GM23338 (cell line): ENCODE measurements around the gene OLA1. TPM values are rescaled to one million over a fixed set of nuclear protein-coding genes. Genes with fewer than 3 reads are reported as not detected.

ENCODE experiments used
- ATAC-seq: fragments of 200-7000 bp; cut with Tn5 transposase; 3 replicates; pipeline ENCODE4 v1.9.1; 2020
- DNase-seq: peaks from one replicate; pipeline ENCODE4 v3.0.0-alpha.2; 2015; ENCODE audit warnings: low spot score
- H2AFZ ChIP-seq: fragments of 200-600 bp; sonication (generic); 2 replicates; pipeline ENCODE4 v1.8.0; 2016; ENCODE audit warnings: antibody characterized with exemption, mild to moderate bottlenecking, moderate library complexity
- H3F3A ChIP-seq: fragments of 200-600 bp; sonication (generic); replicated peaks from 2 replicates; pipeline ENCODE4 v1.8.0; 2017; ENCODE audit warnings: antibody characterized with exemption, mixed run types, low read depth
- H3K27ac ChIP-seq: fragments of 200-600 bp; sonication (generic); 2 replicates; pipeline ENCODE4 v1.6.1; 2016; ENCODE audit warnings: low read depth
- H3K27me3 ChIP-seq: fragments of 200-600 bp; sonication (generic); 2 replicates; pipeline ENCODE4 v1.8.0; 2016; ENCODE audit warnings: mild to moderate bottlenecking, mixed run types, moderate library complexity; ENCODE audit not compliant: insufficient read depth
- H3K36me3 ChIP-seq: fragments of 200-600 bp; sonication (generic); 2 replicates; pipeline ENCODE4 v1.8.0; 2016; ENCODE audit warnings: mild to moderate bottlenecking; ENCODE audit not compliant: insufficient read depth
- H3K4me1 ChIP-seq: fragments of 200-600 bp; sonication (generic); 2 replicates; pipeline ENCODE4 v1.8.0; 2016; ENCODE audit warnings: mild to moderate bottlenecking, moderate library complexity; ENCODE audit not compliant: insufficient read depth
- H3K4me2 ChIP-seq: fragments of 200-600 bp; sonication (generic); 2 replicates; pipeline ENCODE4 v1.7.1; 2017; ENCODE audit warnings: mixed run types
- H3K4me3 ChIP-seq: fragments of 200-600 bp; sonication (generic); 2 replicates; pipeline ENCODE4 v1.6.1; 2016; ENCODE audit warnings: mixed run types
- H3K79me2 ChIP-seq: fragments of 200-600 bp; sonication (generic); replicated peaks from 2 replicates; pipeline ENCODE4 v1.8.0; 2017; ENCODE audit warnings: mild to moderate bottlenecking; ENCODE audit not compliant: insufficient read depth
- H3K9me2 ChIP-seq: fragments of 200-600 bp; sonication (generic); 2 replicates; pipeline ENCODE4 v1.8.0; 2017; ENCODE audit not compliant: insufficient read depth
- H4K20me1 ChIP-seq: fragments of 200-600 bp; sonication (generic); replicated peaks from 2 replicates; pipeline ENCODE4 v1.8.0; 2017; ENCODE audit warnings: mild to moderate bottlenecking; ENCODE audit not compliant: insufficient read depth
- H3K27ac Mint-ChIP-seq: 2 replicates; pipeline ENCODE4 v1.8.0; 2020; ENCODE audit warnings: inconsistent platforms, mild to moderate bottlenecking, moderate library complexity, mixed read lengths
- H3K27me3 Mint-ChIP-seq: 3 replicates; pipeline ENCODE4 v1.8.0; 2022; ENCODE audit warnings: low read depth, mild to moderate bottlenecking, moderate library complexity, mixed read lengths, inconsistent platforms; ENCODE audit not compliant: insufficient read depth, poor library complexity
- H3K36me3 Mint-ChIP-seq: 3 replicates; pipeline ENCODE4 v1.8.0; 2021; ENCODE audit warnings: low read depth, mild to moderate bottlenecking, inconsistent platforms, moderate library complexity, mixed read lengths
- H3K4me1 Mint-ChIP-seq: 3 replicates; pipeline ENCODE4 v1.8.0; 2020; ENCODE audit warnings: mild to moderate bottlenecking, inconsistent platforms, mixed read lengths
- H3K4me3 Mint-ChIP-seq: 3 replicates; pipeline ENCODE4 v1.8.0; 2021; ENCODE audit warnings: moderate library complexity, mild to moderate bottlenecking, inconsistent platforms, mixed read lengths
- H3K9me3 Mint-ChIP-seq: 3 replicates; pipeline ENCODE4 v1.8.0; 2020; ENCODE audit warnings: moderate library complexity, mild to moderate bottlenecking, inconsistent platforms, mixed read lengths
- CREB1 ChIP-seq: fragments of 250-450 bp; sonication (Bioruptor Pico); IDR thresholded peaks from 2 replicates; pipeline ENCODE4 v1.5.0; 2020; ENCODE audit warnings: low read depth, mild to moderate bottlenecking, moderate library complexity
- CTCF ChIP-seq, 2 experiments: fragments of 200-600 bp in 1 of 2; sonication (generic) in 1 of 2; conservative IDR thresholded peaks; 2 replicates each; pipeline versions ENCODE4 v1.5.1 to v1.6.1; 2016 to 2017; ENCODE audit warnings: antibody characterized with exemption in 2 of 2, low read depth in 2 of 2, mild to moderate bottlenecking in 2 of 2, moderate library complexity in 1 of 2
- EZH2 ChIP-seq: fragments of 200-600 bp; sonication (generic); IDR thresholded peaks from one replicate; pipeline ENCODE4 v1.8.0; 2017; ENCODE audit warnings: antibody characterized with exemption, mild to moderate bottlenecking, low read depth; ENCODE audit not compliant: unreplicated experiment
- EZH2phosphoT487 ChIP-seq: fragments of 200-600 bp; sonication (generic); IDR thresholded peaks from one replicate; pipeline ENCODE4 v1.8.1; 2018; ENCODE audit warnings: antibody characterized with exemption; ENCODE audit not compliant: unreplicated experiment
- JUNB ChIP-seq: IDR thresholded peaks from one replicate; pipeline ENCODE4 v1.6.1; 2016; ENCODE audit warnings: antibody characterized with exemption; ENCODE audit not compliant: unreplicated experiment
- NANOG ChIP-seq: IDR thresholded peaks from 2 replicates; pipeline ENCODE4 v1.6.1; 2016; ENCODE audit warnings: antibody characterized with exemption, borderline replicate concordance
- POLR2AphosphoS5 ChIP-seq: IDR thresholded peaks from 2 replicates; pipeline ENCODE4 v1.6.1; 2016; ENCODE audit warnings: antibody characterized with exemption, low read depth
- REST ChIP-seq: IDR thresholded peaks from one replicate; pipeline ENCODE4 v1.6.1; 2018; ENCODE audit warnings: antibody characterized with exemption; ENCODE audit not compliant: unreplicated experiment
- STAT1 ChIP-seq: IDR thresholded peaks from one replicate; pipeline ENCODE4 v1.6.1; 2016; ENCODE audit warnings: antibody characterized with exemption; ENCODE audit not compliant: unreplicated experiment
- ZNF114 ChIP-seq: fragments of 250-450 bp; sonication (Bioruptor Pico); IDR thresholded peaks from 2 replicates; pipeline ENCODE4 v1.5.0; 2020; ENCODE audit warnings: mild to moderate bottlenecking, moderate library complexity
- ZNF331 ChIP-seq: fragments of 250-450 bp; sonication (Bioruptor Pico); IDR thresholded peaks from 2 replicates; pipeline ENCODE4 v1.5.0; 2020; ENCODE audit warnings: low read depth, mild to moderate bottlenecking, moderate library complexity
- polyA plus RNA-seq: library from polyadenylated mRNA; unstranded; fragments of >200 nt; fragmentation: Nextera tagmentation; extraction: Ambion mirVana; gene quantifications from 2 replicates; pipeline ENCODE4 v1.2.1, GENCODE V29; 2016
- total RNA-seq: library from RNA; depleted of rRNA; stranded (reverse); fragments of >200 nt; shearing (Covaris generic); gene quantifications from 2 replicates; pipeline ENCODE4 v1.2.3, GENCODE V29; 2014
- TF ChIP-seq, protein P1 (sequence below): IDR thresholded peaks from 2 replicates; pipeline ENCODE4 v1.6.1; 2016; ENCODE audit warnings: antibody characterized with exemption

OLA1 gene
- total and polyA plus RNA-seq, 2 experiments from 2014 or later: 104 to 242 TPM

DNA sequence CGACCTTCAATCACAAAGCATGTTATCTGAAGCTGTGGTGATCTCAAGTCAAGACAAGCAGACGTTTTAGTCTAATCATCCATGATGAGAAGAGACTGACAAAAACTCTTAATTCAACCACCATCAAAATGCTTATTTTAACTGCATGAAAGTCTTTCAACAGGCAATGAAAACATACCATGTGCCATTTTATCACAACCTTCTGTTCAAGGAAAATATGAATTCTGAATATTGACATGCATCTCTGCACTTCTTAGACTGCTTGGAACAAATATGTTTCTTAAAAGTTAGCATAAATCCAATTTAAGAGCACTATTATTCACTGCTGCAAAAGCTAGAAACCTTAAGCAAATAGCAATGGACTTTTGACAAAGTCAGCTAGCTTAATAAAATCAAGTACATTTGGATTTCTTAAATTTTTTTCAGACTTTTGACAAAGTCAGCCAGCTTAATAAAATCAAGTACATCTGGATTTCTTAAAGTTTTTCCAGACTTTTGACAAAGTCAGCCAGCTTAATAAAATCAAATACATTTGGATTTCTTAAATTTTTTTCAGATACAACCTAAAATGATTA, 70.9 kb downstream of the OLA1 start:
- Histone ChIP-seq H3K79me2 (peaks cover 58% of the 10 kb centered on the region), H3F3A (no peaks in the 10 kb centered on the region), H3K4me3 (no peak overlapping the region), H3K27me3 (no peaks in the 10 kb centered on the region), H3K4me1 (0 out of 2 replicates have a peak, but pooled peaks cover 3% of the 10 kb centered on the region), H3K36me3 (no peaks in the 10 kb centered on the region), H3K9me2 (no peaks in the 10 kb centered on the region), H3K4me2 (no peak overlapping the region), H4K20me1 (no peaks in the 10 kb centered on the region), H2AFZ (no peak overlapping the region), H3K27ac (no peak overlapping the region)
- peaks cover 17% of the 10 kb centered on the region for H3K4me1 Mint-ChIP-seq
- no peak overlapping the region for H3K27ac Mint-ChIP-seq
- TF ChIP-seq ZNF331 (CRISPR knock-in tag): no peak
- no peak for TF ChIP-seq STAT1
- TF ChIP-seq EZH2: no peak
- no peak for TF ChIP-seq REST
- H3K4me3 Mint-ChIP-seq: no peak overlapping the region
- no peaks in the 10 kb centered on the region for H3K27me3 Mint-ChIP-seq
- H3K9me3 Mint-ChIP-seq: peaks cover 18% of the 10 kb centered on the region; the same call in 2 of the 3 replicates
- DNase-seq (no peak), ATAC-seq (no peak)
- peaks cover 29% of the 10 kb centered on the region; the same call in 2 of the 3 replicates for H3K36me3 Mint-ChIP-seq

GRCh38 chr2:174176898-174177297, 71.4 kb downstream of the OLA1 start:
- H3K4me1 Mint-ChIP-seq: peaks cover 18% of the 10 kb centered on the region
- Histone ChIP-seq H2AFZ (no peak overlapping the region), H3K79me2 (peaks cover 59% of the 10 kb centered on the region), H3K4me2 (no peak overlapping the region), H3K27me3 (no peaks in the 10 kb centered on the region), H3F3A (no peaks in the 10 kb centered on the region), H4K20me1 (no peaks in the 10 kb centered on the region), H3K4me3 (no peak overlapping the region), H3K4me1 (0 out of 2 replicates have a peak, but pooled peaks cover 3% of the 10 kb centered on the region), H3K9me2 (no peaks in the 10 kb centered on the region), H3K27ac (no peak overlapping the region), H3K36me3 (no peaks in the 10 kb centered on the region)
- DNase-seq (no peak), ATAC-seq (no peak)
- H3K36me3 Mint-ChIP-seq: peaks cover 32% of the 10 kb centered on the region
- H3K9me3 Mint-ChIP-seq: peaks cover 18% of the 10 kb centered on the region; the same call in 2 of the 3 replicates
- no peaks in the 10 kb centered on the region for H3K27me3 Mint-ChIP-seq
- H3K27ac Mint-ChIP-seq: no peak overlapping the region
- H3K4me3 Mint-ChIP-seq: no peak overlapping the region
- TF ChIP-seq CREB1 (CRISPR knock-in tag) (no peak), POLR2AphosphoS5 (no peak), NANOG (no peak), EZH2phosphoT487 (no peak), JUNB (no peak), EZH2 (no peak), CTCF (conservative IDR thresholded peaks at IDR 0.05; ENCODE audit: low read depth in 2 of 2) (no peak), REST (no peak), ZNF331 (CRISPR knock-in tag) (no peak), ZNF114 (CRISPR knock-in tag) (no peak)
- TF ChIP-seq, protein P1, sequence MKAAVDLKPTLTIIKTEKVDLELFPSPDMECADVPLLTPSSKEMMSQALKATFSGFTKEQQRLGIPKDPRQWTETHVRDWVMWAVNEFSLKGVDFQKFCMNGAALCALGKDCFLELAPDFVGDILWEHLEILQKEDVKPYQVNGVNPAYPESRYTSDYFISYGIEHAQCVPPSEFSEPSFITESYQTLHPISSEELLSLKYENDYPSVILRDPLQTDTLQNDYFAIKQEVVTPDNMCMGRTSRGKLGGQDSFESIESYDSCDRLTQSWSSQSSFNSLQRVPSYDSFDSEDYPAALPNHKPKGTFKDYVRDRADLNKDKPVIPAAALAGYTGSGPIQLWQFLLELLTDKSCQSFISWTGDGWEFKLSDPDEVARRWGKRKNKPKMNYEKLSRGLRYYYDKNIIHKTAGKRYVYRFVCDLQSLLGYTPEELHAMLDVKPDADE: no peak
